Upper lobe of left lung (tissue), 4 donors: ENCODE results near the gene PRPF8.

Source experiments
- CTCF ChIP-seq, 6 experiments: fragments of 450-650 bp in 4 of 6; fragments of 200-600 bp in 2 of 6; sonication (generic) in 2 of 6; IDR thresholded peaks; one replicate each; pipeline ENCODE4 v1.5.1; 2016 to 2019; ENCODE audit warnings: antibody characterized with exemption in 6 of 6
- EP300 ChIP-seq, 4 donors: sonication (generic); formaldehyde crosslinking; IDR thresholded peaks; one replicate each; pipeline ENCODE4 v1.5.1; 2017; ENCODE audit warnings: antibody characterized with exemption in 4 of 4, control low read depth in 2 of 4
- POLR2A ChIP-seq, 4 donors: fragments of 450-650 bp; IDR thresholded peaks; one replicate each; pipeline ENCODE4 v1.5.1; 2016 to 2017; ENCODE audit warnings: antibody characterized with exemption in 4 of 4, mild to moderate bottlenecking in 2 of 4
- POLR2AphosphoS5 ChIP-seq, 2 donors: sonication (generic); formaldehyde crosslinking; IDR thresholded peaks; one replicate each; pipeline ENCODE4 v1.5.1; 2017; ENCODE audit warnings: antibody characterized with exemption in 2 of 2

- TF ChIP-seq CTCF (IDR thresholded peaks at IDR 0.05) (no peak), POLR2A (IDR thresholded peaks at IDR 0.05) (peak in 1 of 4 donors; percentile 58), POLR2AphosphoS5 (IDR thresholded peaks at IDR 0.05) (peak; percentile 50 to 69), EP300 (IDR thresholded peaks at IDR 0.05) (peak in 1 of 4 donors; percentile 27)
Measured at GRCh38 chr17:1649844-1650501, 34.7 kb downstream of the PRPF8 start, which contains the start of gene RILP.
